Astrocyte (in vitro differentiated cells and primary cell): ENCODE measurements around the gene CHCHD6.

Source experiments
- EZH2 ChIP-seq: IDR thresholded peaks from 2 replicates; pipeline ENCODE4 v1.6.1; 2012; ENCODE audit warnings: mild to moderate bottlenecking, low read length, inconsistent platforms; ENCODE audit not compliant: insufficient read depth
- TF ChIP-seq, protein P1 (sequence below): IDR thresholded peaks from 2 replicates; pipeline ENCODE4 v1.5.1; 2011; ENCODE audit warnings: low read depth, mild to moderate bottlenecking, inconsistent platforms, low read length, moderate library complexity; ENCODE audit not compliant: insufficient read depth

GRCh38 chr3:126994661-126995245, 290.7 kb downstream of the CHCHD6 start:
- TF ChIP-seq, protein P1, sequence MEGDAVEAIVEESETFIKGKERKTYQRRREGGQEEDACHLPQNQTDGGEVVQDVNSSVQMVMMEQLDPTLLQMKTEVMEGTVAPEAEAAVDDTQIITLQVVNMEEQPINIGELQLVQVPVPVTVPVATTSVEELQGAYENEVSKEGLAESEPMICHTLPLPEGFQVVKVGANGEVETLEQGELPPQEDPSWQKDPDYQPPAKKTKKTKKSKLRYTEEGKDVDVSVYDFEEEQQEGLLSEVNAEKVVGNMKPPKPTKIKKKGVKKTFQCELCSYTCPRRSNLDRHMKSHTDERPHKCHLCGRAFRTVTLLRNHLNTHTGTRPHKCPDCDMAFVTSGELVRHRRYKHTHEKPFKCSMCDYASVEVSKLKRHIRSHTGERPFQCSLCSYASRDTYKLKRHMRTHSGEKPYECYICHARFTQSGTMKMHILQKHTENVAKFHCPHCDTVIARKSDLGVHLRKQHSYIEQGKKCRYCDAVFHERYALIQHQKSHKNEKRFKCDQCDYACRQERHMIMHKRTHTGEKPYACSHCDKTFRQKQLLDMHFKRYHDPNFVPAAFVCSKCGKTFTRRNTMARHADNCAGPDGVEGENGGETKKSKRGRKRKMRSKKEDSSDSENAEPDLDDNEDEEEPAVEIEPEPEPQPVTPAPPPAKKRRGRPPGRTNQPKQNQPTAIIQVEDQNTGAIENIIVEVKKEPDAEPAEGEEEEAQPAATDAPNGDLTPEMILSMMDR = no peak
- TF ChIP-seq EZH2 = no peak
